Hepatocyte (in vitro differentiated cells): ENCODE results near the gene FHOD3. TPM values are rescaled to one million over a fixed set of nuclear protein-coding genes. Genes with fewer than 3 reads are reported as not detected.

Experiments used
- DNase-seq: peaks from one replicate; pipeline ENCODE4 v3.0.0-alpha.2; 2016; ENCODE audit warnings: low spot score
- H2AFZ ChIP-seq: fragments of 200-600 bp; sonication (generic); 2 replicates; pipeline ENCODE4 v1.6.0; 2016; ENCODE audit warnings: antibody characterized with exemption, mild to moderate bottlenecking
- H3K27ac ChIP-seq: fragments of 200-600 bp; sonication (generic); 2 replicates; pipeline ENCODE4 v1.5.1; 2016; ENCODE audit warnings: mild to moderate bottlenecking
- H3K27me3 ChIP-seq: fragments of 200-600 bp; sonication (generic); 2 replicates; pipeline ENCODE4 v1.6.1; 2016
- H3K36me3 ChIP-seq: fragments of 200-600 bp; sonication (generic); replicated peaks from 2 replicates; pipeline ENCODE4 v1.5.1; 2016; ENCODE audit warnings: low read depth; ENCODE audit not compliant: insufficient read depth
- H3K4me1 ChIP-seq: fragments of 200-600 bp; sonication (generic); 2 replicates; pipeline ENCODE4 v1.5.1; 2016; ENCODE audit warnings: mild to moderate bottlenecking, moderate library complexity; ENCODE audit not compliant: insufficient read depth
- H3K4me2 ChIP-seq: fragments of 200-600 bp; sonication (generic); 2 replicates; pipeline ENCODE4 v1.6.0; 2016
- H3K4me3 ChIP-seq: fragments of 200-600 bp; sonication (generic); 2 replicates; pipeline ENCODE4 v1.5.1; 2016; ENCODE audit warnings: mild to moderate bottlenecking
- H3K79me2 ChIP-seq: fragments of 200-600 bp; sonication (generic); 2 replicates; pipeline ENCODE4 v1.6.0; 2017; ENCODE audit warnings: mild to moderate bottlenecking
- H3K9me2 ChIP-seq: fragments of 200-600 bp; sonication (generic); replicated peaks from 2 replicates; pipeline ENCODE4 v1.6.0; 2017; ENCODE audit warnings: mild to moderate bottlenecking; ENCODE audit not compliant: insufficient read depth
- H3K9me3 ChIP-seq: fragments of 200-600 bp; sonication (generic); 2 replicates; pipeline ENCODE4 v1.5.1; 2016; ENCODE audit warnings: low read depth, mild to moderate bottlenecking
- H4K20me1 ChIP-seq: fragments of 200-600 bp; sonication (generic); 2 replicates; pipeline ENCODE4 v1.6.0; 2016; ENCODE audit warnings: mild to moderate bottlenecking; ENCODE audit not compliant: insufficient read depth, poor library complexity, severe bottlenecking
- CTCF ChIP-seq: fragments of 200-600 bp; sonication (generic); IDR thresholded peaks from 2 replicates; pipeline ENCODE4 v1.5.1; 2016; ENCODE audit warnings: antibody characterized with exemption, mild to moderate bottlenecking; ENCODE audit not compliant: poor library complexity
- EZH2 ChIP-seq: fragments of 200-600 bp; sonication (generic); IDR thresholded peaks from 2 replicates; pipeline ENCODE4 v1.6.1; 2016; ENCODE audit warnings: antibody characterized with exemption, mild to moderate bottlenecking, borderline replicate concordance
- EZH2phosphoT487 ChIP-seq: fragments of 200-600 bp; sonication (generic); IDR thresholded peaks from one replicate; pipeline ENCODE4 v1.6.1; 2018; ENCODE audit warnings: antibody characterized with exemption, mild to moderate bottlenecking, low read depth, moderate library complexity; ENCODE audit not compliant: unreplicated experiment, severe bottlenecking
- WGBS: methylation state at CpG from one replicate; pipeline ENCODE4 v1.1.6; 2016; ENCODE audit warnings: low lambda C conversion rate; ENCODE audit errors: missing lambda C conversion rate; 5-methylcytosine and 5-hydroxymethylcytosine counted together
- polyA plus RNA-seq: library from polyadenylated mRNA; unstranded; fragments of >200 nt; fragmentation: Nextera tagmentation; extraction: Ambion mirVana; gene quantifications from 2 replicates; pipeline ENCODE4 v1.2.1, GENCODE V29; 2016
- total RNA-seq: library from RNA; depleted of rRNA; stranded (reverse); fragments of >200 nt; gene quantifications from 2 replicates; pipeline ENCODE4 v1.2.3, GENCODE V29; 2014

Gene FHOD3
- total and polyA plus RNA-seq, 2 experiments from 2014 or later: 1.7 to 2.7 TPM

GRCh38 chr18:36415171-36415570 is 117.7 kb downstream of the FHOD3 start:
- no peak overlapping the region for H3K4me3 ChIP-seq
- no peaks in the 10 kb centered on the region for H3K9me3 ChIP-seq

GRCh38 chr18:36415625-36416024 is 118.1 kb downstream of the FHOD3 start:
- Histone ChIP-seq H3K79me2 (no peaks in the 10 kb centered on the region), H3K9me3 (no peaks in the 10 kb centered on the region), H4K20me1 (no peaks in the 10 kb centered on the region), H2AFZ (no peak overlapping the region), H3K36me3 (no peaks in the 10 kb centered on the region), H3K9me2 (no peaks in the 10 kb centered on the region), H3K4me2 (no peak overlapping the region), H3K4me1 (no peaks in the 10 kb centered on the region), H3K27me3 (no peaks in the 10 kb centered on the region), H3K27ac (no peak overlapping the region), H3K4me3 (no peak overlapping the region)
- TF ChIP-seq EZH2phosphoT487 (no peak), CTCF (no peak), EZH2 (no peak)
- 71% methylated on average over 2 of the region's 2 CpGs for WGBS
- no peak for DNase-seq

More at GRCh38 chr18:36415171-36415570, 117.7 kb downstream of the FHOD3 start:
- 100% methylated on average over 1 of the region's 1 CpG for WGBS
- Histone ChIP-seq H3K36me3 (no peaks in the 10 kb centered on the region), H3K4me1 (no peaks in the 10 kb centered on the region), H4K20me1 (no peaks in the 10 kb centered on the region), H3K79me2 (no peaks in the 10 kb centered on the region), H3K27ac (no peak overlapping the region), H3K4me2 (no peak overlapping the region), H2AFZ (no peak overlapping the region), H3K27me3 (no peaks in the 10 kb centered on the region), H3K9me2 (no peaks in the 10 kb centered on the region)
- no peak for TF ChIP-seq EZH2phosphoT487
- no peak for TF ChIP-seq CTCF
- no peak for TF ChIP-seq EZH2
- no peak for DNase-seq

- no peak for TF ChIP-seq CTCF
- TF ChIP-seq EZH2phosphoT487: no peak
- no peak for TF ChIP-seq EZH2
- H3K9me3 ChIP-seq: no peaks in the 10 kb centered on the region
- H3K79me2 ChIP-seq: no peaks in the 10 kb centered on the region
- H3K27ac ChIP-seq: no peak overlapping the region
- no peak overlapping the region for H3K4me3 ChIP-seq
- H3K4me1 ChIP-seq: no peaks in the 10 kb centered on the region
- H3K4me2 ChIP-seq: no peak overlapping the region
- no peak overlapping the region for H2AFZ ChIP-seq
- no peak for DNase-seq
- H3K27me3 ChIP-seq: peaks cover 5% of the 10 kb centered on the region
- no peaks in the 10 kb centered on the region for H4K20me1 ChIP-seq
- H3K9me2 ChIP-seq: no peaks in the 10 kb centered on the region
- no peaks in the 10 kb centered on the region for H3K36me3 ChIP-seq
- 98% methylated on average over 3 of the region's 3 CpGs for WGBS
Measured at GRCh38 chr18:36419188-36419899, 121.8 kb downstream of the FHOD3 start.
